ENCODE results near the gene ZNF501.

The ZNF501 gene

GRCh38 chr3:44729384-44729910 lies at the start of gene ZNF501:
TSS of gene ZNF501 (plus strand) at chr3:44729635. CDS start at chr3:44734422, 4,787 bp downstream.
- DNase-seq: peak; percentile 91

- no peak for DNase-seq
Observed at GRCh38 chr3:44680921-44681455, 48.4 kb upstream of the ZNF501 start.

DNA sequence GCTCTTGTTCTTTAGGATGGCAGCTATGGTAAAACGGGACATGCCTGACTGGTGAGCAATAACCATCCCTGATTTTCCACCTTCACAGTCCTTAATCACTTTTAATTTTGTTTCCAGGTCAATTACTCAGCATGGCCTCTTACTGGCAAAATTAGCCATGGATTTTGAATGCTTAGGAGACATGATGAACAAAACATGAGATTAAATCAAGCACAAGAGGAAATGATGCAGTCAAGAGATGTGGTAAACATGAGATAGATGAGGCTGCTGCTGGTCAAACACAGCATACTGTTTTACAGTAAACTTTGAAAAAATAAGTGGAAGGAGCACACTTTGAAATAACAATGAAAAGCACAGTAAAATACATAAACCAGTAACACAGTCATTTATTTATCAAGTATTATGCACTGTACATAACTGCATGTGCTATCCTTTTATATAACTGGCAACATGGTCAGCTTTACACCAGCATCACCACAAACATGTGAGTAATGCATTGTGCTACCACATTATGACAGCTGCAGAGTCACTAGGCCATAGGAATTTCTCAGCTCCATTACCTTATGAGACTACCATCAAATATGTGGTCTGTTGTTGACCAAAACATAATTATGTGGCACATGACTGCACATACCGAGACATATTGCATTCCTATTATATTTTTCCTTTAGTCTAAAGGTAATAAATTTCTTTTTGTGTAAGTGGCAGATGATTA lies 47.1 kb upstream of the ZNF501 start:
- DNase-seq: no peak

GRCh38 chr3:44685128-44685800 lies 44.2 kb upstream of the ZNF501 start:
- peak; percentile 89 for DNase-seq

DNA sequence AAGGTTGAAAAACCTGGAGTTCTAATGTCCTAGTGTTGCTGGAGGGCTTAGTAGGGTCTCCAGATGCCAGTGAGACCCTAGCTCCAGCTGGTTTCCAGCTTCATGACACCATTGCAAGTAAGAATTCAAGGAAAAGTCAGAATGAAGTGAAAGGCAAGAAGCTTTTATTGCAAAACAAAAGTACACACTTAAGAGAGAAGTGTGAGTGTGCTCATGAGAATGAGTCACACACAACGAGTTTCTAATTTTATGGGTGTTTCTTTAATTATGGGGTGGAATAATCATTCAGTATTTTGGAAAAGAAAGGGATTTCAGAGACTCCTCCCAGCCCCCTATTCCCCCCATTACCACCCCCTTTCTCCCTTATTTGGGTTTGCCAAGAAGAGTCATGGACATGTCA lies 41.5 kb upstream of the ZNF501 start:
- DNase-seq: no peak

- peak; percentile 87 for DNase-seq
Observed at GRCh38 chr3:44712455-44713075, 16.9 kb upstream of the ZNF501 start, which contains the start of gene ZNF502. TSS of gene ZNF502 (plus strand) at chr3:44712660. CDS start at chr3:44720262, 7,602 bp downstream.

- DNase-seq: peak; percentile 4
Observed at GRCh38 chr3:44721231-44722102, 8.0 kb upstream of the ZNF501 start.

- no peak for DNase-seq
Observed at GRCh38 chr3:44722103-44722401, 7.4 kb upstream of the ZNF501 start.

GRCh38 chr3:44734646-44735168 lies 5.3 kb downstream of the ZNF501 start:
- DNase-seq: no peak

- no peak for DNase-seq
Observed at GRCh38 chr3:44761101-44761423, 31.6 kb downstream of the ZNF501 start.

- peak; percentile 89 for DNase-seq
Observed at GRCh38 chr3:44761424-44762169, 32.2 kb downstream of the ZNF501 start, which contains the start of the genes KIAA1143 and KIF15. TSS of gene KIAA1143 (minus strand) at chr3:44761619. CDS start at chr3:44761602, 17 bp downstream. TSS of gene KIF15 (plus strand) at chr3:44761794. CDS start at chr3:44761866, 72 bp downstream.

- DNase-seq: no peak
Observed at GRCh38 chr3:44762170-44762677, 32.8 kb downstream of the ZNF501 start.

DNA sequence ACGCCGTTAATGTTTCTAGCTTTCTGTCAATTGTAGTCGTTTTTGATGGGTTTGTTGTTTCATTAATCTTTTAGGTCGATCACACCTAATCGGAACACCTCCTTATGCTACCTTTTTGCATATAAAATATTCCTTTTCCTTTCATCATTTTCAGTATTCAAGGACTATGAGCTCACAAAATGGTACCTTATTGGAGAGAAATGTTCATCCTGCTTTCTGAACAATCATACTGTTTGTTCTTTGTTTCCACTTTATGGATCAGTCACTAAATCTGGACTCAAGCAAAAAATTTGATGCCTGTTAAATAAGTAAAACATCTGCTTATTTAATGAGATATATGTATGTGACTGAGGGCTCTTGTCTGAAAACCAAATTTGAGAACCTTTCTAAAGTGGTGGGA lies 33.3 kb downstream of the ZNF501 start:
- no peak for DNase-seq

DNA sequence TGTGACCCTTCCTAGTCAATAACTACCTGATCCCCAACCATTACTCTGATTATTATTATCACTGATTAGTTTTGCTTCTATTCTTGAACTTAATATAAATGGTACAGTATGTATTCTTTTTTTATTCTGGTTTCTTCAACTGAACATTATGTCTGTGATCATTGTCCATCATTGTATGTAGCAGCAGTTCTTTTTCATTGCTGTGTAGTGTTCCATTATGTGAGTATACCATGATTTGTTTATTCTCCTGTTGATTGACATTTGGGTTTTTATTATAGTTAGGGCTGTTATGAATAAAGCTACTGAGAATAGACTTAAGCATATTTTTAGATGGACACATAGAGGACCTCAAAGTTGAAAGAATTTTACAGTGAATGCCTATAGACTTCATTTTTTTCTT lies 34.8 kb downstream of the ZNF501 start:
- DNase-seq: no peak

GRCh38 chr3:44771424-44772098 lies 42.1 kb downstream of the ZNF501 start:
- DNase-seq: no peak

DNA sequence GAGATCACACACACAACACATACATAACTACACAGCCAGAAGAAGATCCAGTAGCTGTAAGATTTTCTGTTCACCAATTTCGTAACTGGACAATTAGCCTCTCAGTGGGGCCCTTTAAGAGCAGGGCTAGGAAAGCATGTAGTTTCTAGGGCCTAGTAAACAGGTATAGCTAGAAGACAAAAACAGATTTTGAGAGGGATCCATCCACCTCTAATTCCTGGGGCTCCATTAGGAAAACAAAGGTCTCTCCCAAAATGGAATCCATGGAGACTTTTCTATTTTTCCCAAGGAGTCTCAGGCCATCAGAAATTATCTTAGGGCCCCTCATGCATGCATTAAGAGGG lies 42.6 kb downstream of the ZNF501 start:
- DNase-seq: no peak

GRCh38 chr3:44782891-44783290 lies 53.5 kb downstream of the ZNF501 start:
- no peak for DNase-seq

All from DMS53 (cell line).